ENCODE results near the gene CDC20. TPM values are rescaled to one million over a fixed set of nuclear protein-coding genes. Genes with fewer than 3 reads are reported as not detected.

Gene CDC20
- total and polyA plus RNA-seq, 7 donors: 0.25 to 1.9 (median 1.1) TPM; not detected in 2

DNA sequence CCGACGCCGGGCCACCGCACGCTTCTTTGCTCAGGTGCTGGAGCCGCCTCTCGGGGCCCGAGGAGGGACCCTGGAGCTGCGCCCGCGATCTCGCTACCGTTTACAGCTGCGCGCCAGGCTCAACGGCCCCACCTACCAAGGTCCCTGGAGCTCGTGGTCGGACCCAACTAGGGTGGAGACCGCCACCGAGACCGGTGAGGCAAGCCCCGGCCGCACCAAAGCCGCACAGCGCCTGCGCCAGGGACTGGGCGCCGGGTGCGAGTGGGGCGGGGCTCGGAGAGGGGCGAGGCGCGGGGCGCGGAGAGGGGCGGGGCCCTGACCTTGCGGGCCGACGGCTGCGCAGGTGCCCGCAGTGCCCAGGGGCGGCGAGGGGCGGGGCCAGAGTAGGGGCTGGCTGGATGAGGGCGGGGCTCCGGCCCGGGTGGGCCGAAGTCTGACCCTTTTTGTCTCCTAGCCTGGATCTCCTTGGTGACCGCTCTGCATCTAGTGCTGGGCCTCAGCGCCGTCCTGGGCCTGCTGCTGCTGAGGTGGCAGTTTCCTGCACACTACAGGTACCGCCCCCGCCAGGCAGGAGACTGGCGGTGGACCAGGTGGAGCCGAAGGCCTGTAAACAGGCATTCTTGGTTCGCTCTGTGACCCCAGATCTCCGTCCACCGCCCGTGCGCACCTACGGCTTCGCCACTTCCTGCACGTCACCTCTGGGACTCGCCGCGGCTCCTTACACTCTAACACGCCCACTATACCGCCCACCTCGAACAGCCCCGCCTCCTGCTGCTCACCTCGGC is 9.8 kb upstream of the CDC20 start:
- ATAC-seq: peak; percentile 90 to 92 (median 92)
- WGBS, 3 donors: 7 to 10% (median 7%) methylated on average over 55 to 72 of the region's 72 CpGs
- no peaks in the 10 kb centered on the region for H3K27me3 ChIP-seq (ENCODE audit: insufficient read depth in 3 of 3, low read length in 2 of 3)
- H3K27ac ChIP-seq: peak overlapping the region; percentile 74
- H3K9me3 ChIP-seq: no peaks in the 10 kb centered on the region
- DNase-seq: peak; percentile 72 to 82
- peaks cover 4% of the 10 kb centered on the region for H3K4me1 ChIP-seq
- intact Hi-C loops (cut with DNase I): no loop called here
- H3K36me3 ChIP-seq (ENCODE audit: insufficient read depth in 1 of 2, low read depth in 1 of 2): no peaks in the 10 kb centered on the region
- H3K4me3 ChIP-seq: peak overlapping the region; percentile 82
- TF ChIP-seq CTCF (IDR thresholded peaks at IDR 0.05): no peak

GRCh38 chr1:43349594-43350306 is 9.0 kb upstream of the CDC20 start:
- Histone ChIP-seq H3K36me3 (ENCODE audit: insufficient read depth in 1 of 2, low read depth in 1 of 2) (no peaks in the 10 kb centered on the region), H3K27me3 (ENCODE audit: insufficient read depth in 3 of 3, low read length in 2 of 3) (no peaks in the 10 kb centered on the region), H3K27ac (peak overlapping the region; percentile 74), H3K4me1 (peaks cover 4% of the 10 kb centered on the region), H3K4me3 (peak overlapping the region; percentile 82), H3K9me3 (no peaks in the 10 kb centered on the region)
- DNase-seq: no peak
- intact Hi-C loops (cut with DNase I): no loop called here
- no peak for TF ChIP-seq CTCF (IDR thresholded peaks at IDR 0.05)
- 57 to 65% (median 59%) methylated on average over 11 of the region's 11 CpGs for WGBS, 3 donors
- peak in 1 of 4 donors; percentile 16 for ATAC-seq

GRCh38 chr1:43350976-43351375 is 7.8 kb upstream of the CDC20 start:
- no peaks in the 10 kb centered on the region for H3K27me3 ChIP-seq (ENCODE audit: insufficient read depth in 3 of 3, low read length in 2 of 3)
- no peak overlapping the region for H3K4me3 ChIP-seq
- no peaks in the 10 kb centered on the region for H3K9me3 ChIP-seq
- DNase-seq (no peak), ATAC-seq (no peak)
- no peak overlapping the region for H3K27ac ChIP-seq
- 91 to 97% (median 91%) methylated on average over 1 of the region's 1 CpG for WGBS, 3 donors
- H3K4me1 ChIP-seq: no peaks in the 10 kb centered on the region
- no peaks in the 10 kb centered on the region for H3K36me3 ChIP-seq (ENCODE audit: insufficient read depth in 1 of 2, low read depth in 1 of 2)
- intact Hi-C loops (cut with DNase I): no loop called here
- no peak for TF ChIP-seq CTCF (IDR thresholded peaks at IDR 0.05)

GRCh38 chr1:43351421-43352350 is 7.1 kb upstream of the CDC20 start:
- DNase-seq (no peak), ATAC-seq (no peak)
- intact Hi-C loops (cut with DNase I): no loop called here
- Histone ChIP-seq H3K4me3 (no peak overlapping the region), H3K27ac (no peak overlapping the region), H3K4me1 (no peaks in the 10 kb centered on the region), H3K36me3 (ENCODE audit: insufficient read depth in 1 of 2, low read depth in 1 of 2) (no peaks in the 10 kb centered on the region), H3K27me3 (ENCODE audit: insufficient read depth in 3 of 3, low read length in 2 of 3) (no peaks in the 10 kb centered on the region), H3K9me3 (no peaks in the 10 kb centered on the region)
- no peak for TF ChIP-seq CTCF (IDR thresholded peaks at IDR 0.05)
- WGBS, 3 donors: 79 to 89% (median 84%) methylated on average over 10 of the region's 10 CpGs
